OCI-LY3 (cell line): Measurements from ENCODE around the gene GRP.

Experiments used
- H2AFZ ChIP-seq: fragments of 200-600, 300-600 bp; shearing (Covaris generic); 2 replicates; pipeline ENCODE4 v1.6.0; 2014; ENCODE audit warnings: antibody characterized with exemption, low read depth, low read length
- H3K27ac ChIP-seq: fragments of 200-600, 300-600 bp; sonication (generic); 2 replicates; pipeline ENCODE4 v1.5.1; 2014; ENCODE audit warnings: mild to moderate bottlenecking, low read length, moderate library complexity, mixed read lengths
- H3K27me3 ChIP-seq: fragments of 200-600, 300-600 bp; sonication (generic); 2 replicates; pipeline ENCODE4 v1.6.1; 2014; ENCODE audit warnings: low read depth, low read length, mixed read lengths
- H3K36me3 ChIP-seq: fragments of 200-600, 300-600 bp; sonication (generic); replicated peaks from 2 replicates; pipeline ENCODE3; 2014; ENCODE audit warnings: low read depth, low read length, mixed read lengths
- H3K4me1 ChIP-seq: fragments of 300-600, 200-600 bp; sonication (generic); 2 replicates; pipeline ENCODE4 v1.6.1; 2014; ENCODE audit warnings: low read length, mixed read lengths
- H3K4me2 ChIP-seq: fragments of 200-600, 300-600 bp; sonication (generic); 2 replicates; pipeline ENCODE4 v1.6.1; 2014; ENCODE audit warnings: low read length, mixed read lengths
- H3K4me3 ChIP-seq: fragments of 300-600, 200-600 bp; sonication (generic); 2 replicates; pipeline ENCODE4 v1.5.1; 2014; ENCODE audit warnings: antibody characterized with exemption, mild to moderate bottlenecking, low read length, moderate library complexity
- H3K79me2 ChIP-seq: fragments of 300-600, 200-600 bp; shearing (Covaris generic); 2 replicates; pipeline ENCODE4 v1.6.1; 2014; ENCODE audit warnings: mild to moderate bottlenecking, low read length, mixed read lengths
- H3K9ac ChIP-seq: fragments of 300-600, 200-600 bp; shearing (Covaris generic); 2 replicates; pipeline ENCODE4 v1.6.0; 2014; ENCODE audit warnings: mild to moderate bottlenecking, low read length, moderate library complexity
- H3K9me3 ChIP-seq: fragments of 200-600, 300-600 bp; shearing (Covaris generic); 2 replicates; pipeline ENCODE4 v1.6.1; 2014; ENCODE audit warnings: low read length, mixed read lengths; ENCODE audit not compliant: insufficient read depth
- H4K20me1 ChIP-seq: fragments of 200-600, 300-600 bp; sonication (generic); 2 replicates; pipeline ENCODE4 v1.6.1; 2016; ENCODE audit warnings: low read length, mixed read lengths; ENCODE audit not compliant: insufficient read depth
- CTCF ChIP-seq: fragments of 200-600, 300-600 bp; sonication (generic); IDR thresholded peaks from 2 replicates; pipeline ENCODE4 v1.5.1; 2014; ENCODE audit warnings: antibody characterized with exemption, low read length, low read depth
- EZH2phosphoT487 ChIP-seq: fragments of 200-600 bp; shearing (Covaris generic); IDR thresholded peaks from 2 replicates; pipeline ENCODE4 v1.6.1; 2018; ENCODE audit warnings: antibody characterized with exemption, mixed run types, low read depth

GRP gene

GRCh38 chr18:59263661-59264060 lies 43.7 kb downstream of the GRP start:
- H3K27me3 ChIP-seq: no peaks in the 10 kb centered on the region
- no peak overlapping the region for H3K4me3 ChIP-seq
- H3K9ac ChIP-seq: no peak overlapping the region
- no peaks in the 10 kb centered on the region for H4K20me1 ChIP-seq
- TF ChIP-seq EZH2phosphoT487 (no peak), CTCF (no peak)
- no peak overlapping the region for H2AFZ ChIP-seq
- no peaks in the 10 kb centered on the region for H3K36me3 ChIP-seq
- H3K79me2 ChIP-seq: no peaks in the 10 kb centered on the region
- no peak overlapping the region for H3K4me2 ChIP-seq
- H3K9me3 ChIP-seq: no peaks in the 10 kb centered on the region
- no peak overlapping the region for H3K27ac ChIP-seq
- H3K4me1 ChIP-seq: peaks cover 6% of the 10 kb centered on the region; the same call in 1 of the 2 replicates

- no peaks in the 10 kb centered on the region for H3K9me3 ChIP-seq
These were observed 44.2 kb downstream of the GRP start for GRCh38 chr18:59264121-59264571.

GRCh38 chr18:59264651-59265245 lies 44.8 kb downstream of the GRP start:
- no peak overlapping the region for H3K4me3 ChIP-seq
- TF ChIP-seq CTCF (no peak), EZH2phosphoT487 (no peak)
- no peaks in the 10 kb centered on the region for H4K20me1 ChIP-seq
- H3K4me2 ChIP-seq: no peak overlapping the region
- no peaks in the 10 kb centered on the region for H3K79me2 ChIP-seq
- no peak overlapping the region for H2AFZ ChIP-seq
- H3K27ac ChIP-seq: no peak overlapping the region
- H3K4me1 ChIP-seq: peaks cover 6% of the 10 kb centered on the region; the same call in 1 of the 2 replicates
- H3K9ac ChIP-seq: no peak overlapping the region
- H3K36me3 ChIP-seq: no peaks in the 10 kb centered on the region
- H3K27me3 ChIP-seq: no peaks in the 10 kb centered on the region
- no peaks in the 10 kb centered on the region for H3K9me3 ChIP-seq

More at GRCh38 chr18:59264121-59264571, 44.2 kb downstream of the GRP start:
- no peaks in the 10 kb centered on the region for H3K36me3 ChIP-seq
- no peak overlapping the region for H3K4me2 ChIP-seq
- H3K79me2 ChIP-seq: no peaks in the 10 kb centered on the region
- H3K9ac ChIP-seq: no peak overlapping the region
- peaks cover 6% of the 10 kb centered on the region; the same call in 1 of the 2 replicates for H3K4me1 ChIP-seq
- TF ChIP-seq EZH2phosphoT487 (no peak), CTCF (no peak)
- no peaks in the 10 kb centered on the region for H3K27me3 ChIP-seq
- no peaks in the 10 kb centered on the region for H4K20me1 ChIP-seq
- no peak overlapping the region for H2AFZ ChIP-seq
- no peak overlapping the region for H3K27ac ChIP-seq
- H3K4me3 ChIP-seq: no peak overlapping the region

- H3K36me3 ChIP-seq: no peaks in the 10 kb centered on the region
- no peaks in the 10 kb centered on the region for H3K9me3 ChIP-seq
- TF ChIP-seq EZH2phosphoT487 (no peak), CTCF (no peak)
- no peak overlapping the region for H3K9ac ChIP-seq
- H2AFZ ChIP-seq: no peak overlapping the region
- H3K27me3 ChIP-seq: peaks cover 2% of the 10 kb centered on the region; the same call in 1 of the 2 replicates
- no peaks in the 10 kb centered on the region for H4K20me1 ChIP-seq
- H3K4me1 ChIP-seq: peaks cover 6% of the 10 kb centered on the region; the same call in 1 of the 2 replicates
- no peaks in the 10 kb centered on the region for H3K79me2 ChIP-seq
- H3K4me2 ChIP-seq: no peak overlapping the region
- H3K4me3 ChIP-seq: no peak overlapping the region
- H3K27ac ChIP-seq: no peak overlapping the region
These were observed 45.5 kb downstream of the GRP start for GRCh38 chr18:59265246-59265973.
